ENCODE results near the gene PROX1.

The PROX1 gene

DNA sequence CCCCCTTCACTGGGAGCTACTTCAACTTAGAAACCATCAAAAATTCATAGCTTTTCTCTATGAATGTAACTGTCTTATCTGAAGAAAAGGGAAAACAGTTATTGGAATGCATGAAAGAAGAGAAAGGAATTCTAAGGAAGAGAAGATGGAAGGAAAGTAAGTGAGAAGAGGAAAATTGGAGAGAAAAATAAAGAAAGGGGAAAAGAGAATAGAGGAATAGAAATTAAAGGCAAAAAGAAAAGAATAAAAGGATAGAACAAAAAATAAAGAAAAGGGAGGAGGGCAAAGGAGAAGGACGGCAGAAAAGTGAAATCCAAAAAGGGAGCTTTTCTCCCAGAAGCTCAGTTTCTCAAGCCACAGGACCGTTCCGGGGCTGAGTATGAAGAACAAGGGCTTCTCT, 9.9 kb upstream of the PROX1 start:
- ChIA-PET POLR2A (no interaction called here), CTCF (interaction anchor here (1.3 to 1.4 kb wide), 2 partner anchors 12 to 15 kb away, joined by 3 to 4 read pairs; no protein-coding TSS in a partner anchor)
- TF ChIP-seq CTCF (IDR thresholded peaks at IDR 0.05; ENCODE audit: control extremely low read depth, extremely low read depth, low read depth, missing control alignments) = no peak
- DNase-seq (ENCODE audit: extremely low spot score) = no peak

GRCh38 chr1:213979751-213980586, 7.8 kb upstream of the PROX1 start:
- no peak for TF ChIP-seq CTCF (IDR thresholded peaks at IDR 0.05; ENCODE audit: control extremely low read depth, extremely low read depth, low read depth, missing control alignments)
- POLR2A ChIA-PET = no interaction called here
- DNase-seq (ENCODE audit: extremely low spot score) = no peak
- CTCF ChIA-PET = no interaction called here

DNA sequence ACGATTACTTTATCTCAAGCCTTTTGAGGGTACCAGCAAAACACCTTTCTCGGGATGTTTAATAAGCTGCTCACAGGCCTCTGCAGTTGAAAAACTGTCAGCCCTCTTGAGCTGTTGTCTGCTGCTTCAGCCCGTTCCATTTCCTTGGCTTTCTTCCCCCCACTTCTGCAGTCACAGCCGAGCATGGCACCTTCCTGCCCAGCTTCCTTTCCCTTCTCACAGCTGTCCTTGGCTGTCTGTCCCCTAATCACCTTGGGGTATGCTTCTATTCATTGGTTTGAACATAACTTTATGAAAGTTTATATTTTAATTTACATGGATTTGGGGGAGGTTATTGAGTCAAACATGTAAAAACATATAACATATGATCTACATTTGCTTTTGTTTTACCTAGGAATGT, 6.9 kb upstream of the PROX1 start:
- ChIA-PET POLR2A (no interaction called here), CTCF (no interaction called here)
- no peak for DNase-seq (ENCODE audit: extremely low spot score)
- TF ChIP-seq CTCF (IDR thresholded peaks at IDR 0.05; ENCODE audit: control extremely low read depth, extremely low read depth, low read depth, missing control alignments) = no peak

DNA sequence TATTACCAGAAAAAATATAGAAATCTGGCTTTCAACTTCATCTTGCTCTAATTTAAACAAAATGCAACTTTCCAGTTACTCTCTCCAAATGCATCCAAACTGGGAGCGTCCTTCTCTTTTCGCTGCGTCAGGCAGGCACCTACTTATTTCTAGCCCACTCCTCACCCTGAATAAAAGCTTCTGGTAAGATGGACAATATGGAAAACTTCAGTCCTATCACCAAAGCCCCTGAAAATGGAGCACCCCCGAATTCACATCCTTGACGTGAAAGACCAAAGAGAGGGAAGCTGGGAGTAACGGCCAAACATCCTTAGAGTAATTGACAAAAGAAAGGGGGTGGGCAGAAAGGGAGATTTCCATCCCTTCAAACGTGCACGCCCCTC, 5.5 kb upstream of the PROX1 start:
- CTCF ChIA-PET = no interaction called here
- TF ChIP-seq CTCF (IDR thresholded peaks at IDR 0.05; ENCODE audit: control extremely low read depth, extremely low read depth, low read depth, missing control alignments) = no peak

DNA sequence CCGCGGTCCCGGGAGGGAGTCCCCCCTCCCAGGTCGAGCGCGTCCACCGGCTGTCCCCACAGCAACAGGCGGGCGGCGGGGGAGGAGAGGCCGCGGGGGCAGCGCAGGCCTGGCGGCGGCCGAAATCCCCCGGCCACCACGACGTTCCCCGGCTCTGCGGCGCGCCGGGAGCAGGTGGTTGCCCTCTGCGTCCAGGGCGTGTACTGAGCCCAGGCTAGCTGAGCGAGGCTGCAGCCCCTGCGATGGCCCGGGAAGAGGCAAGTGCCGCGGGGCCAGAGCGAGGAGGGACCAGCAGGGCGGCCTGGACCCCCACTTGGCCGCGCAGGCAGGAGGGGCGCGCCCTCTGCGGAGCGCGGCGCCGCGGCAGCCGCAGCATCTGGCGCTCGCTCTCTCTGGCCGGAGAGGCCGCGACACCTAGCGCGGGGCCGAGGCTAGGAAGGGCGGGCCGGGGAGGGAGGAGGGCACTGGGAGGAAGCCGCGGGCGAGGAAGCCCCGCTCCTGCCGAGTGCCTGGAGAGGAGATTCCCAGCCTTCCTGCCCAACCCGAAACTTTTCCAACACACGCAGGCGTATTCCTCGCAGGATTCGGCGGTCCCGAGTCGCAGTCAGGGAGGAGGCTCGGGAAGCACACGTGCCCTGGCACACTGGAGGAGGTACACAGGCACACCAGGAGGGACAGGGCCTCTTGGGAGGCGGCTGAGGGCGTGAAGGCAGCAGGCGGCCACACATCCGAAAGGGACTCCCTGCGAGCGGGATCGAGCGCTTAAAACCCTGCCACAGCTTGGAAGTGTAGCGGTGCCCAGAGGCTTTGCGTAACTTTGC, 4.9 kb upstream of the PROX1 start:
- no peak for TF ChIP-seq CTCF (IDR thresholded peaks at IDR 0.05; ENCODE audit: control extremely low read depth, extremely low read depth, low read depth, missing control alignments)
- DNase-seq (ENCODE audit: extremely low spot score) = no peak
- ChIA-PET POLR2A (no interaction called here), CTCF (no interaction called here)

More for the DNA sequence above, 5.5 kb upstream of the PROX1 start:
- no peak for DNase-seq (ENCODE audit: extremely low spot score)
- POLR2A ChIA-PET = no interaction called here

DNA sequence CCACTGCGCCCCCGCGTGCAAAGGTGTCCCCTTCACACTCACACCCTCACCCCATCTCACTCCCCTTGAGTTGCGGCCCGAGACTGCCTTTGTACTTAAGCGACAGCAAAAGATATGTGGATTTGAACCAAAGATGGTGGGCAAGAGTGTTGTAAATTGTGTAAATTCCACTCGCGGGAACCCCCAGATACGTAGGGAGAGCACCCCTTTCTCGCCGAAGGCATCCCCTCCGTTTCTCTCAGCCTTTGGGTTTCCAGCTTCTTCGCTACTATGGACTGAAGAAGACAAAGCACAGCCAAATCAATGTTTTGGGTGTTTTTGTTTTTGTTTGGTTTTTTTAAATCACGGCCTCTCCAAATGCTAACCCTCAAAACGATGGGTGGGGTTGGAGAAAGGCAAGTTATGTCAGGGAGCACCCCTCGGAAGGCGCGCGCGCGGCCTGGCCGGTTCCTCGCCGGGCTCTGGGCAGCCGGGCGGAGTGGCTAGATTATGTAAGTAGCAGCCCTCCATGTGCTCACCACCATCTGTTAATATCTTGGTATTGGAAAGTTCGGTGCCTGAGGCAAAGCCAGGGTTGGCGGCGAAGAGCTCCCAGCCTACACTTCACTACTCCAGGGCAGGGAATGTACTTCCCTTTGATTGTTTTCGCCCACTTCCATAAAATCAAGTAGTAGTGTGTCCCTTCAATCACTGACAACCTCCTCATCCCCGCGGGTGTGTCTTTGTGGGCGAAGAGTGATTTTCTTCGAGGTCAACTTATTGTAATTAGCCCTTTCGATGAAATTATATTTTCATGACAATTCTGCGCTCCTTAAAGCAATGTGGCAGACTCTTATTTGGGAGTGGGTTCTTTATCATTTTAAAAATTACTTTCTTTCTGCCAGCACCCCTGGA, 4.0 kb upstream of the PROX1 start:
- no peak for DNase-seq (ENCODE audit: extremely low spot score)
- TF ChIP-seq CTCF (IDR thresholded peaks at IDR 0.05; ENCODE audit: control extremely low read depth, extremely low read depth, low read depth, missing control alignments) = no peak
- ChIA-PET CTCF (no interaction called here), POLR2A (no interaction called here)
